GM23248 (cell line): ENCODE measurements around the gene GIGYF1.

Source experiments
- EZH2 ChIP-seq: fragments of 200-600 bp; sonication (generic); IDR thresholded peaks from 2 replicates; pipeline ENCODE4 v1.6.1; 2018; ENCODE audit warnings: antibody characterized with exemption, mild to moderate bottlenecking; ENCODE audit not compliant: insufficient read depth, poor library complexity, severe bottlenecking
- EZH2phosphoT487 ChIP-seq: fragments of 200-600 bp; sonication (generic); IDR thresholded peaks from 2 replicates; pipeline ENCODE4 v1.6.1; 2018; ENCODE audit warnings: antibody characterized with exemption, moderate library complexity, mild to moderate bottlenecking, low read depth; ENCODE audit not compliant: insufficient read depth

DNA sequence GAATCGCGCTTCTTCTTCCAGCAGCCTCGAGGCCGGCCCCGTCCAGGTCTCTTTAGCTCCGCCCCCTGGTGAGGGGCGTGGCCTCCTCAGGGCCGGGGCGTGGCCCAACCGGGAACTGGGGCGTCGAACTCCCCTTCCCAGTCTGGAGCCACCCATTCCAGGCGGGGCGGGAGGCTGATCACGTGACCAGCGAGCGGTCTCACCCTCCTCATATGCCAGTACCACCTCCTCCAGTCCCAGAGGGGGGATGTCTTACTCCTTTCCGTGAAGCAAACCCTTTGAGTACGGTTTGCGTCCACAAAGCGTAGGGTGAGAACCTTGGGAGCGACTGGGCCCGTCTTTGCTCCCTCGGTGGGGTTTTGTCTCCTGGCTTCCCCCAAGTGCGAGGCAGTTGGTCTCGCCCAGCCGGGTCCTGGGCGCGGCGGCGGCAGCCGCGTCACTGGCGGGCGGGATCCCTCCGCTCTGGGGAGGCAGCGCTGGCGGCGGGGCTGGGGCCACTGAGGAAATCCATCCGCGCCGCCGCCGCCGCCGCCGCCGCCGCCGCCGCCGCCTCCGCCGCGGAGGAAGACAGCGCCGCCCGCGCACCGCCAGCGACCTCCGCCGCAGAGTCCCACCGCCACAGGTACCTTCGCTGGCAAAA, 20.6 kb downstream of the GIGYF1 start, which contains the start of gene GNB2:
- TF ChIP-seq EZH2 (no peak), EZH2phosphoT487 (no peak)
